Measurements from ENCODE around the gene NAALADL2.
"Not testable (repeated sequence)": the region's sequence is repeated elsewhere in the genome, so short reads cannot be mapped to it uniquely, and the experiment has no call there.

NAALADL2 gene

DNA sequence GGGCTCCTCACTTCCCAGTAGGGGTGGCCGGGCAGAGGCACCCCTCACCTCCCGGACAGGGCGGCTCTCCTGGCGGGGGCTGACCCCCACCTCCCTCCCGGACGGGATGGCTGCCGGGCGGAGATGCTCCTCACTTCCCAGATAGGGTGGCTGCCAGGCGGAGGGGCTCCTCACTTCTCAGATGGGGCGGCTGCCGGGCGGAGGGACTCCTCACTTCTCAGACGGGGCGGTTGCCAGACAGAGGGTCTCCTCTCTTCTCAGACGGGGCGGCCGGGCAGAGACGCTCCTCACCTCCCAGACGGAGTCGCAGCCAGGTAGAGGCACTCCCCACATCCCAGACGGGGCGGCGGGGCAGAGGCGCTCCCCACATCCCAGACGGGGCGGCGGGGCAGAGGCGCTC is 273.6 kb downstream of the NAALADL2 start:
- H4K5ac ChIP-seq (ENCODE audit: low read length); H3K4ac ChIP-seq (ENCODE audit: low read depth, low read length); H3K27ac ChIP-seq (ENCODE audit: low read depth, low read length); H3K23ac ChIP-seq (ENCODE audit: low read length); H2BK5ac ChIP-seq (ENCODE audit: low read length); H2BK15ac ChIP-seq (replicated peaks; ENCODE audit: low read depth); H3K56ac ChIP-seq (ENCODE audit: low read length); H3K4me1 ChIP-seq (ENCODE audit: control insufficient read depth, low read depth, low read length); H3K9ac ChIP-seq (ENCODE audit: low read length); H3K79me1 ChIP-seq (ENCODE audit: low read length); H3K4me2 ChIP-seq (ENCODE audit: low read length); H3K79me2 ChIP-seq (ENCODE audit: control insufficient read depth, insufficient read depth, low read length); H2AK5ac ChIP-seq (ENCODE audit: low read length); DNase-seq; H3K18ac ChIP-seq (ENCODE audit: low read length); H3K36me3 ChIP-seq (ENCODE audit: control insufficient read depth, insufficient read depth, low read length); H3K4me3 ChIP-seq (ENCODE audit: low read length); H3K27me3 ChIP-seq (ENCODE audit: insufficient read depth, low read length, poor library complexity); H2BK120ac ChIP-seq (ENCODE audit: low read depth, low read length); H4K8ac ChIP-seq (ENCODE audit: low read depth, low read length): not testable (repeated sequence)
- no CpG with 5 or more reads among the region's 28 CpGs for WGBS (ENCODE audit: extremely low coverage, insufficient coverage, low lambda C conversion rate)

- H3K4ac ChIP-seq (ENCODE audit: low read depth, low read length), result no peak overlapping the region
- no peaks in the 10 kb centered on the region for H3K36me3 ChIP-seq (ENCODE audit: control insufficient read depth, insufficient read depth, low read length)
- H2AK5ac ChIP-seq (ENCODE audit: low read length), result no peak overlapping the region
- H3K9ac ChIP-seq (ENCODE audit: low read length), result no peak overlapping the region
- H3K79me1 ChIP-seq (ENCODE audit: low read length), result no peaks in the 10 kb centered on the region
- no peak overlapping the region for H3K18ac ChIP-seq (ENCODE audit: low read length)
- H2BK15ac ChIP-seq (replicated peaks; ENCODE audit: low read depth), result no peak overlapping the region
- H4K8ac ChIP-seq (ENCODE audit: low read depth, low read length), result no peak overlapping the region
- H2BK120ac ChIP-seq (ENCODE audit: low read depth, low read length), result no peak overlapping the region
- H3K23ac ChIP-seq (ENCODE audit: low read length), result no peak overlapping the region
- no peak overlapping the region for H4K5ac ChIP-seq (ENCODE audit: low read length)
- no peak for DNase-seq
- H2BK5ac ChIP-seq (ENCODE audit: low read length), result no peak overlapping the region
- no peak overlapping the region for H3K56ac ChIP-seq (ENCODE audit: low read length)
- H3K27me3 ChIP-seq (ENCODE audit: insufficient read depth, low read length, poor library complexity), result no peaks in the 10 kb centered on the region
- no peaks in the 10 kb centered on the region for H3K4me1 ChIP-seq (ENCODE audit: control insufficient read depth, low read depth, low read length)
- no peak overlapping the region for H3K27ac ChIP-seq (ENCODE audit: low read depth, low read length)
- WGBS (ENCODE audit: extremely low coverage, insufficient coverage, low lambda C conversion rate), result no CpG with 5 or more reads among the region's 2 CpGs
- no peaks in the 10 kb centered on the region for H3K79me2 ChIP-seq (ENCODE audit: control insufficient read depth, insufficient read depth, low read length)
- no peak overlapping the region for H3K4me3 ChIP-seq (ENCODE audit: low read length)
- H3K4me2 ChIP-seq (ENCODE audit: low read length), result no peak overlapping the region
These were observed 285.2 kb downstream of the NAALADL2 start for GRCh38 chr3:175144368-175144767.

- H2BK120ac ChIP-seq (ENCODE audit: low read depth, low read length), result no peak overlapping the region
- no peak overlapping the region for H3K23ac ChIP-seq (ENCODE audit: low read length)
- no peaks in the 10 kb centered on the region for H3K4me1 ChIP-seq (ENCODE audit: control insufficient read depth, low read depth, low read length)
- H4K5ac ChIP-seq (ENCODE audit: low read length), result no peak overlapping the region
- H3K9ac ChIP-seq (ENCODE audit: low read length), result no peak overlapping the region
- no peak overlapping the region for H3K4me2 ChIP-seq (ENCODE audit: low read length)
- no peaks in the 10 kb centered on the region for H3K27me3 ChIP-seq (ENCODE audit: insufficient read depth, low read length, poor library complexity)
- no peak overlapping the region for H3K4ac ChIP-seq (ENCODE audit: low read depth, low read length)
- H2AK5ac ChIP-seq (ENCODE audit: low read length), result no peak overlapping the region
- H3K18ac ChIP-seq (ENCODE audit: low read length), result no peak overlapping the region
- no peaks in the 10 kb centered on the region for H3K36me3 ChIP-seq (ENCODE audit: control insufficient read depth, insufficient read depth, low read length)
- no peaks in the 10 kb centered on the region for H3K79me2 ChIP-seq (ENCODE audit: control insufficient read depth, insufficient read depth, low read length)
- no peak overlapping the region for H4K8ac ChIP-seq (ENCODE audit: low read depth, low read length)
- no peak overlapping the region for H3K56ac ChIP-seq (ENCODE audit: low read length)
- WGBS (ENCODE audit: extremely low coverage, insufficient coverage, low lambda C conversion rate), result no CpG with 5 or more reads among the region's 1 CpG
- H3K27ac ChIP-seq (ENCODE audit: low read depth, low read length), result no peak overlapping the region
- no peaks in the 10 kb centered on the region for H3K79me1 ChIP-seq (ENCODE audit: low read length)
- no peak overlapping the region for H3K4me3 ChIP-seq (ENCODE audit: low read length)
- DNase-seq, result no peak
- H2BK5ac ChIP-seq (ENCODE audit: low read length), result no peak overlapping the region
- H2BK15ac ChIP-seq (replicated peaks; ENCODE audit: low read depth), result no peak overlapping the region
These were observed 287.1 kb downstream of the NAALADL2 start for GRCh38 chr3:175146258-175146657.

DNA sequence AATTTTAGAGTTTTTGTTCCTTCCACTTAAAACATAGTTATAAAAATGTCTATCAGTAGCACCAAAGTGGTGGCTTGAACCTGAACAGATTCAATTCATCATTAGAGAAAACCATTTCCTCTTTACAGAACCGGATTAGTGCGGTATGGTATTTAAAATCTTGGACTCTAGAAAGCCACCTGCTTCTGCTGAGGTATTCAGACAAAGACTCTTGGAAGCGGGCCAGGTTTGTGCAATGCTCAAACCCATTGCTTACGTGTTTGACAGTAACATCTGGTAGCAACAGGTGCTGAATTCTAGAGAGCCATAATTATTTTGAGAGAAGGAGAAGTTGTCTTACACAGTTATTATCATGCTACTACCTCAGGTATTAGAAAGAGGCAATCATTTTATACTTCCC is 290.5 kb downstream of the NAALADL2 start:
- no CpG with 5 or more reads among the region's 4 CpGs for WGBS (ENCODE audit: extremely low coverage, insufficient coverage, low lambda C conversion rate)
- H3K4me2 ChIP-seq (ENCODE audit: low read length), result no peak overlapping the region

DNA sequence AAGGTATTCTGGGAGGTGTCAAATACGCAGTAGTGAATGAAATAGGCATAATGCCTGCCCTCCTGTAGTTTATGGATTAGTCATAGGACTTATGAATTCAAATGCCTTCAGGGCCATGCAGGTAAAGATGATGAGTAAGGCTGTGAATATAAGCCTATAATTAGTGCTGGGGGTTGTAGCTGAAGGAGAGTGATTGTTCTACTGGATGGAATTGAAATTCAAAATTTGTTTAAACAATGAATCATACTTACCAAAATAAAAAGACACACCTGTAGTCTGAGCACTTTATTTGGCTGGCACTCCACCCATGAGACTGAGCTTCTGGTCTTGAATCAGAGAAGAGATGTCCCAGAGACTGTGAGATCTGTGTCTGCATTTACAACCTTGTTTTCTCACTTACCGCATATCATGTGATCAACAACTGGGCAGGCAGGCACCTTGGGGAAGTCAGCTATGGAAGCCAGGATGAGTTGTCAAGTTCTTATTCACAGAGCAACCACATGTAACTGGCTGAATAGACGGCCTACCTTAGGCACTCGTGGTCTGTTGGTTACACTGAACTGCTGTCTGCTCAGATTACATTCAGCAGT is 291.8 kb downstream of the NAALADL2 start:
- Histone ChIP-seq H4K8ac (ENCODE audit: low read depth, low read length) (no peak overlapping the region), H2BK120ac (ENCODE audit: low read depth, low read length) (no peak overlapping the region), H2AK5ac (ENCODE audit: low read length) (no peak overlapping the region), H3K4me1 (ENCODE audit: control insufficient read depth, low read depth, low read length) (no peaks in the 10 kb centered on the region), H3K4me2 (ENCODE audit: low read length) (no peak overlapping the region), H3K79me1 (ENCODE audit: low read length) (no peaks in the 10 kb centered on the region), H3K79me2 (ENCODE audit: control insufficient read depth, insufficient read depth, low read length) (no peaks in the 10 kb centered on the region), H4K5ac (ENCODE audit: low read length) (no peak overlapping the region), H3K23ac (ENCODE audit: low read length) (no peak overlapping the region), H2BK15ac (replicated peaks; ENCODE audit: low read depth) (no peak overlapping the region), H3K56ac (ENCODE audit: low read length) (no peak overlapping the region), H3K4me3 (ENCODE audit: low read length) (no peak overlapping the region), H3K9ac (ENCODE audit: low read length) (no peak overlapping the region), H3K36me3 (ENCODE audit: control insufficient read depth, insufficient read depth, low read length) (no peaks in the 10 kb centered on the region), H3K4ac (ENCODE audit: low read depth, low read length) (no peak overlapping the region), H3K27ac (ENCODE audit: low read depth, low read length) (no peak overlapping the region), H3K18ac (ENCODE audit: low read length) (no peak overlapping the region), H3K27me3 (ENCODE audit: insufficient read depth, low read length, poor library complexity) (no peaks in the 10 kb centered on the region), H2BK5ac (ENCODE audit: low read length) (no peak overlapping the region)
- no CpG with 5 or more reads among the region's 4 CpGs for WGBS (ENCODE audit: extremely low coverage, insufficient coverage, low lambda C conversion rate)
- peak; percentile 32 for DNase-seq

More for the DNA sequence above, 290.5 kb downstream of the NAALADL2 start:
- Histone ChIP-seq H2BK15ac (replicated peaks; ENCODE audit: low read depth) (no peak overlapping the region), H3K27me3 (ENCODE audit: insufficient read depth, low read length, poor library complexity) (no peaks in the 10 kb centered on the region), H2AK5ac (ENCODE audit: low read length) (no peak overlapping the region), H3K18ac (ENCODE audit: low read length) (no peak overlapping the region), H4K8ac (ENCODE audit: low read depth, low read length) (no peak overlapping the region), H3K36me3 (ENCODE audit: control insufficient read depth, insufficient read depth, low read length) (no peaks in the 10 kb centered on the region), H3K27ac (ENCODE audit: low read depth, low read length) (no peak overlapping the region), H4K5ac (ENCODE audit: low read length) (no peak overlapping the region), H3K4me1 (ENCODE audit: control insufficient read depth, low read depth, low read length) (no peaks in the 10 kb centered on the region), H3K4me3 (ENCODE audit: low read length) (no peak overlapping the region), H3K79me2 (ENCODE audit: control insufficient read depth, insufficient read depth, low read length) (no peaks in the 10 kb centered on the region), H3K79me1 (ENCODE audit: low read length) (no peaks in the 10 kb centered on the region), H3K56ac (ENCODE audit: low read length) (no peak overlapping the region), H3K4ac (ENCODE audit: low read depth, low read length) (no peak overlapping the region), H3K9ac (ENCODE audit: low read length) (no peak overlapping the region), H3K23ac (ENCODE audit: low read length) (no peak overlapping the region), H2BK120ac (ENCODE audit: low read depth, low read length) (no peak overlapping the region), H2BK5ac (ENCODE audit: low read length) (no peak overlapping the region)
- no peak for DNase-seq

- Histone ChIP-seq H2AK5ac (ENCODE audit: low read length) (no peak overlapping the region), H3K4ac (ENCODE audit: low read depth, low read length) (no peak overlapping the region), H3K36me3 (ENCODE audit: control insufficient read depth, insufficient read depth, low read length) (no peaks in the 10 kb centered on the region), H2BK15ac (replicated peaks; ENCODE audit: low read depth) (no peak overlapping the region), H3K79me1 (ENCODE audit: low read length) (no peaks in the 10 kb centered on the region), H2BK120ac (ENCODE audit: low read depth, low read length) (no peak overlapping the region), H2BK5ac (ENCODE audit: low read length) (no peak overlapping the region), H3K18ac (ENCODE audit: low read length) (no peak overlapping the region), H4K8ac (ENCODE audit: low read depth, low read length) (no peak overlapping the region), H3K79me2 (ENCODE audit: control insufficient read depth, insufficient read depth, low read length) (no peaks in the 10 kb centered on the region), H4K5ac (ENCODE audit: low read length) (no peak overlapping the region), H3K9ac (ENCODE audit: low read length) (no peak overlapping the region), H3K4me1 (ENCODE audit: control insufficient read depth, low read depth, low read length) (no peaks in the 10 kb centered on the region), H3K23ac (ENCODE audit: low read length) (no peak overlapping the region), H3K4me2 (ENCODE audit: low read length) (no peak overlapping the region), H3K27ac (ENCODE audit: low read depth, low read length) (no peak overlapping the region), H3K27me3 (ENCODE audit: insufficient read depth, low read length, poor library complexity) (no peaks in the 10 kb centered on the region), H3K56ac (ENCODE audit: low read length) (no peak overlapping the region), H3K4me3 (ENCODE audit: low read length) (no peak overlapping the region)
- no peak for DNase-seq
- no CpG with 5 or more reads among the region's 2 CpGs for WGBS (ENCODE audit: extremely low coverage, insufficient coverage, low lambda C conversion rate)
These were observed 294.5 kb downstream of the NAALADL2 start for GRCh38 chr3:175153595-175153994.

Data from mesendoderm (in vitro differentiated cells).